ENCODE results near the gene PDE2A.
"Not testable (repeated sequence)": the region's sequence is repeated elsewhere in the genome, so short reads cannot be mapped to it uniquely, and the experiment has no call there.

The PDE2A gene

DNA sequence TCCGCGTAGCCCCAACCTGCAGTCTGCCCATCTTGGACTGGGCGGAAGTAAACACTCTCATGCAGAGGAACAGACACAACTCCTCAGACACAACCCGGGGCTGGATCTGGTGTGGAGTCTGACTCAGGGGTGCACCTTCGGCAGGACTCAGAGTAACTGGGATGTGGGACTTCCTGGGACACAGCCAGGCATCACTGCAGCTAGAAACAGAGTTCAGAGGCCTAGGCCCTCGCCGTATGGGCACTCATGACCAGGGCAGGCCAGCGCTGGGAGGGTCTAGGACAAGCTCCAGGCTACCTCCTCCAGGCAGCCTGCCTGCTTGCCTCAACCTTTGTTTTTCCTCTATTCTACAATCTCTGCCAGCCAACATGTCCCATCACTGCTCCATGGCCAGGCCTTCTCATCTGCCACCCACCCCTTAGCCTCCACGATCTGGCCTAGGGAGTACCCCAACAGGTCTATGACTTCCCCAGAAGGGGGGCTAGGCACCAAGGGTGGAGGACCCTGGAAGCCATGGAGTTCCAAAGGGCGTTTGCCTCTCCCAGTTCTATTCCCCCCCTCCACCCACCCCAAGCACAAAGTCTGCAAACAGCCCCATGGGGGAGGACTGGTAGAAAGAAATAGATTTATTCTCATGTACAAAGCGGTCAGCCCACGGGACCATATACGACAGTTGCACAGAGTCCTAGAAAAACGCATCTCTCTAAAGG, 98.5 kb downstream of the PDE2A start:
- no peak overlapping the region for H3K56ac ChIP-seq (ENCODE audit: low read length)

DNA sequence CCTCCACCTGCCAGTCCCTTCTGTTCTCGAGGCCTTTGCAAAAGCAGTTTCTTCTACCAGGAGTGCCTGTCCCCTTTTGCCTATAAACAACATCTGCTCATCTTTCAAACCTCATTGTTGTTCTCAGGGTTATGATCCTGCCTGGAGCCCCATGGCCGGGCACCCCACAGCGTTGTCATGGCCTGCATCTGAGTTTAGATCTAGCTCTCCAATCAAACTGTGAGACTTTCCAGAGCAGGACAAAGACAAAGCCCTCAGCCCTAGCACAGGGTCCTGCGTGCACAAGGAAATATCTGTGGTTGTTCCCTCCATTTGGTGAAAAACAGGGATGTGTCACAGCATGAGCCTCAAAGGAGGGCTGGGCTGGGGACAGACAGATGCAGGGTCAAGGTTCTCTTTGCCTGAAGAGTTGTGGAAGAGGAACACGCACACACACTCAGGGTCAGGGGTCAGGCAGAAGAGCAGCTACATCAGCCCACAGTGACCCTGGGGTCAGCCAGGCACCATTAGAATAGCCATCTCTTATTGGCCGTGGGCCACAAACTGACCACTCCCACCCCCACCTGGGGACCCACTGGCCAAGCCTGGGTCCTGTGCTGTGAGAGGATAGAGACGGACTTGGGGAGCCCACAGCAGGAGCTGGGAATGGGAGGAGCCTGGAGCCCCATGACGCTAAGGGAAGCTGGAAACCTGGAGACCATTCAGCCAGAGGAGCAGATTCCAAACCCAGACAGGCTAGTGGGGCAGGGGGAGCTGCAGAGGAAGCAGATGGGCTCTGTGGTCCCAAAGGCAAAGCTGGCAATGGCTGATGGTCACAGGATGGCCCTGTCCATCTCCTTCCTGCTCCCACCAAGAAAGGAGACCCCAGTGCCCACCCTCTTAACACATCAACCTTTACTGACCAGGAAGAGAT, 99.4 kb downstream of the PDE2A start:
- Histone ChIP-seq H3K79me1 (ENCODE audit: low read length) (no peaks in the 10 kb centered on the region), H3K27ac (ENCODE audit: low read depth, low read length) (no peak overlapping the region), H3K4me2 (ENCODE audit: low read length) (no peak overlapping the region), H2AK5ac (ENCODE audit: low read length) (no peak overlapping the region), H3K79me2 (ENCODE audit: control insufficient read depth, insufficient read depth, low read length) (no peaks in the 10 kb centered on the region), H2BK5ac (ENCODE audit: low read length) (no peak overlapping the region), H3K18ac (ENCODE audit: low read length) (no peak overlapping the region), H3K56ac (ENCODE audit: low read length) (no peak overlapping the region), H3K27me3 (ENCODE audit: insufficient read depth, low read length, poor library complexity) (no peaks in the 10 kb centered on the region), H3K4me3 (ENCODE audit: low read length) (no peak overlapping the region), H3K36me3 (ENCODE audit: control insufficient read depth, insufficient read depth, low read length) (no peaks in the 10 kb centered on the region), H3K23ac (ENCODE audit: low read length) (no peak overlapping the region), H4K8ac (ENCODE audit: low read depth, low read length) (no peak overlapping the region), H3K4ac (ENCODE audit: low read depth, low read length) (no peak overlapping the region), H2BK15ac (replicated peaks; ENCODE audit: low read depth) (no peak overlapping the region), H3K9ac (ENCODE audit: low read length) (no peak overlapping the region), H4K5ac (ENCODE audit: low read length) (no peak overlapping the region), H2BK120ac (ENCODE audit: low read depth, low read length) (no peak overlapping the region), H3K4me1 (ENCODE audit: control insufficient read depth, low read depth, low read length) (no peaks in the 10 kb centered on the region)
- DNase-seq, result no peak
- WGBS (ENCODE audit: extremely low coverage, insufficient coverage, low lambda C conversion rate), result no CpG with 5 or more reads among the region's 8 CpGs

More for the DNA sequence above, 98.5 kb downstream of the PDE2A start:
- Histone ChIP-seq H3K27me3 (ENCODE audit: insufficient read depth, low read length, poor library complexity) (no peaks in the 10 kb centered on the region), H3K79me1 (ENCODE audit: low read length) (no peaks in the 10 kb centered on the region), H3K36me3 (ENCODE audit: control insufficient read depth, insufficient read depth, low read length) (no peaks in the 10 kb centered on the region), H4K5ac (ENCODE audit: low read length) (no peak overlapping the region), H3K27ac (ENCODE audit: low read depth, low read length) (no peak overlapping the region), H2AK5ac (ENCODE audit: low read length) (no peak overlapping the region), H4K8ac (ENCODE audit: low read depth, low read length) (no peak overlapping the region), H3K4ac (ENCODE audit: low read depth, low read length) (no peak overlapping the region), H2BK120ac (ENCODE audit: low read depth, low read length) (no peak overlapping the region), H2BK5ac (ENCODE audit: low read length) (no peak overlapping the region), H3K9ac (ENCODE audit: low read length) (no peak overlapping the region), H3K4me3 (ENCODE audit: low read length) (no peak overlapping the region), H3K23ac (ENCODE audit: low read length) (no peak overlapping the region), H3K79me2 (ENCODE audit: control insufficient read depth, insufficient read depth, low read length) (no peaks in the 10 kb centered on the region), H3K18ac (ENCODE audit: low read length) (no peak overlapping the region), H3K4me1 (ENCODE audit: control insufficient read depth, low read depth, low read length) (no peaks in the 10 kb centered on the region), H2BK15ac (replicated peaks; ENCODE audit: low read depth) (no peak overlapping the region), H3K4me2 (ENCODE audit: low read length) (no peak overlapping the region)
- WGBS (ENCODE audit: extremely low coverage, insufficient coverage, low lambda C conversion rate), result no CpG with 5 or more reads among the region's 14 CpGs
- no peak for DNase-seq

DNA sequence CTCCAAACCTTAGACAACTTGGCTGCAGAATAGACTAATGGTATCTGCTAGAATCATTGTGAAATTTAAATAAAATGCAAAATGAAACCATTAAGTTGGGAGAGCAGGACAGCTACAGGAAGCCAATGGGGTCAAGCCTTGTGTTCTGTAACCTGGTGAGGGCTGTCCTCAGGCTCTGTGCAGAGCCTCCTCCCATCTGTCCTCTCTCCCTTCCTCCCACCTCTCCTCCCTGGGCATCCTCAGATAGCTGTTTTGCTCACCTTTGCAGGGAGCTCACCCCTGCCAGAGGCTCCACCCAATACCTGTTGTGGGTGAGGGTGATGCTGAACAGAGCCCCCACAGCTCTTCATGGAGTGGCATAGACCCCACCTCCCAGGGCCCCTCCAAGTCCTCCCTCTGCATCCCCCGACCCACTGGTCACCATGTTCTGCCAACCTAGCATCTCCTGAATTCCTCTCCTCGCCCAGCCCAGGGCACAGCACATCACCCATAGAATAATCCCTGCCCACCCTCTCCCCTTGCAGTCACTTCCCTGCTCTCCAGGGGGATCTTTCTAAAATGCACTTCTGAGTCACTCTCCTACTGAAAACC, 100.3 kb downstream of the PDE2A start:
- H3K4ac ChIP-seq (ENCODE audit: low read depth, low read length), result no peak overlapping the region
- no peak overlapping the region for H3K23ac ChIP-seq (ENCODE audit: low read length)
- no peak overlapping the region for H4K5ac ChIP-seq (ENCODE audit: low read length)
- H3K27ac ChIP-seq (ENCODE audit: low read depth, low read length), result no peak overlapping the region
- H3K4me2 ChIP-seq (ENCODE audit: low read length), result no peak overlapping the region
- H3K36me3 ChIP-seq (ENCODE audit: control insufficient read depth, insufficient read depth, low read length), result no peaks in the 10 kb centered on the region
- no peaks in the 10 kb centered on the region for H3K27me3 ChIP-seq (ENCODE audit: insufficient read depth, low read length, poor library complexity)
- no peak overlapping the region for H3K9ac ChIP-seq (ENCODE audit: low read length)
- DNase-seq, result no peak
- no peaks in the 10 kb centered on the region for H3K79me2 ChIP-seq (ENCODE audit: control insufficient read depth, insufficient read depth, low read length)
- H3K4me1 ChIP-seq (ENCODE audit: control insufficient read depth, low read depth, low read length), result no peaks in the 10 kb centered on the region
- no peak overlapping the region for H3K18ac ChIP-seq (ENCODE audit: low read length)
- no peak overlapping the region for H3K56ac ChIP-seq (ENCODE audit: low read length)
- no peak overlapping the region for H2BK15ac ChIP-seq (replicated peaks; ENCODE audit: low read depth)
- H2BK5ac ChIP-seq (ENCODE audit: low read length), result no peak overlapping the region
- no CpG with 5 or more reads among the region's 2 CpGs for whole genome bisulfite sequencing (ENCODE audit: extremely low coverage, insufficient coverage, low lambda C conversion rate)
- H4K8ac ChIP-seq (ENCODE audit: low read depth, low read length), result no peak overlapping the region
- H3K4me3 ChIP-seq (ENCODE audit: low read length), result no peak overlapping the region
- H3K79me1 ChIP-seq (ENCODE audit: low read length), result no peaks in the 10 kb centered on the region
- H2BK120ac ChIP-seq (ENCODE audit: low read depth, low read length), result no peak overlapping the region
- H2AK5ac ChIP-seq (ENCODE audit: low read length), result no peak overlapping the region

DNA sequence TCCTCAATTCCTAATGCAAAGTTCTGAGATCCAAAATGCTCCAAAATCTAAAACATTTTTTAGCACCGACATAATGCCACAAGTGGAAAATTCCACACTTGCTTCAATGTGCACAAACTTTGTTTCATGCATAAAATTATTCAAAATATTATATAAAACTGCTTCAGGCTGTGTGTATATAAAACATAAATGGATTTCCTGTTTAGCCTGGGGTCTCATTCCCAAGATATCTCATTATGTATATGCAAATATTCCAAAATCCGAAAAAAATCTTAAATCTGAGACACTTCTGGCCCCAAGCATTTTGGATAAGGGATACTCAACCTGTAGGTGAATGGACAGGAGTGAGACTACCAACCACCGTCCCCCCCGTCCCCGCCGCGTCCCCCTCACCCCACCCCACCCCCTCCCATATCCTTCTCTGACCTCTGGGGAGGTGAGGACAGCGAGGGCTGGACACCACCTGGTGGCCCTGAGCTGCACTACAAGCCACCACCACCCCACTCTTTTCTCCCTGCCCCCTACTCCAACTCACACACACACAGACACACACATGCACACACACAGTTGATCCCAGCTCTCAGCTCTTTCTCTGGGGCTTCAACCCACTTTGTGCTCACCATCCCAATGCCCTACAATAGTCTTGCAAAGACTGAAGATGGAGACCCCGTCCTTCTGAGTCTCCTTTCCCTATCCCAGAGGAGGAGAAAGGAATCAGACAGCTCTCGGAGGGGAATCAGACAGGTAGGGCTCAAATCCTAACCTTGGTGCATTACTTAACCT, 101.0 kb downstream of the PDE2A start:
- Histone ChIP-seq H3K27me3 (ENCODE audit: insufficient read depth, low read length, poor library complexity) (no peaks in the 10 kb centered on the region), H3K36me3 (ENCODE audit: control insufficient read depth, insufficient read depth, low read length) (no peaks in the 10 kb centered on the region), H3K79me1 (ENCODE audit: low read length) (no peaks in the 10 kb centered on the region), H3K4me2 (ENCODE audit: low read length) (no peak overlapping the region), H3K18ac (ENCODE audit: low read length) (no peak overlapping the region), H3K23ac (ENCODE audit: low read length) (no peak overlapping the region), H3K4me1 (ENCODE audit: control insufficient read depth, low read depth, low read length) (no peaks in the 10 kb centered on the region), H2BK15ac (replicated peaks; ENCODE audit: low read depth) (no peak overlapping the region), H2AK5ac (ENCODE audit: low read length) (no peak overlapping the region), H3K79me2 (ENCODE audit: control insufficient read depth, insufficient read depth, low read length) (no peaks in the 10 kb centered on the region), H3K27ac (ENCODE audit: low read depth, low read length) (no peak overlapping the region), H3K4me3 (ENCODE audit: low read length) (no peak overlapping the region), H2BK5ac (ENCODE audit: low read length) (no peak overlapping the region), H3K4ac (ENCODE audit: low read depth, low read length) (no peak overlapping the region), H3K9ac (ENCODE audit: low read length) (no peak overlapping the region), H4K5ac (ENCODE audit: low read length) (no peak overlapping the region), H4K8ac (ENCODE audit: low read depth, low read length) (no peak overlapping the region), H2BK120ac (ENCODE audit: low read depth, low read length) (no peak overlapping the region), H3K56ac (ENCODE audit: low read length) (peak overlapping the region; percentile 53)
- WGBS (ENCODE audit: extremely low coverage, insufficient coverage, low lambda C conversion rate), result no CpG with 5 or more reads among the region's 10 CpGs
- DNase-seq, result peak; percentile 77

DNA sequence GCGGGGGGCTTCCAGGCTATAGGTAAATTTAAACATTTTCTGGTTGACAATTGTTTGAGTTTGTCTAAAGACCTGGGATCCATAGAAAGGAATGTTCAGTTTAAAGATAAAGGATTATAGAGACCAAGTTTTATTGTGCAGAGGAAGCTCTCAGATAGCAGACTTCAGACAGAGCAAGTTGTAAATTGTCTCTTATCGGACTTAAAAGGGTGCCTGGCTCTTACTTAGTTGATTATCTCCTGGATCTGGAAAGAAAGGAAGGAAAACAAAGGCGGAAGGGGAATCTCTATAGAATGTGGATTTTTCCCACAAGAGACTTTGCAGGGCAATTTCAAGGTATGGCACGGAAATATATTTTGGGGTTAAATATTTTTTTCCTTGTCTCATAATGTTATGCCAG, 101.7 kb downstream of the PDE2A start:
- not testable (repeated sequence) for H3K79me2 ChIP-seq (ENCODE audit: control insufficient read depth, insufficient read depth, low read length); H3K56ac ChIP-seq (ENCODE audit: low read length); H4K5ac ChIP-seq (ENCODE audit: low read length); H3K4me2 ChIP-seq (ENCODE audit: low read length); H2BK15ac ChIP-seq (replicated peaks; ENCODE audit: low read depth); H3K4me3 ChIP-seq (ENCODE audit: low read length); H3K36me3 ChIP-seq (ENCODE audit: control insufficient read depth, insufficient read depth, low read length); H3K18ac ChIP-seq (ENCODE audit: low read length); H3K4ac ChIP-seq (ENCODE audit: low read depth, low read length); H3K79me1 ChIP-seq (ENCODE audit: low read length); H2AK5ac ChIP-seq (ENCODE audit: low read length); H3K23ac ChIP-seq (ENCODE audit: low read length); H3K4me1 ChIP-seq (ENCODE audit: control insufficient read depth, low read depth, low read length); H3K27ac ChIP-seq (ENCODE audit: low read depth, low read length); H3K9ac ChIP-seq (ENCODE audit: low read length); H3K27me3 ChIP-seq (ENCODE audit: insufficient read depth, low read length, poor library complexity); H4K8ac ChIP-seq (ENCODE audit: low read depth, low read length); H2BK120ac ChIP-seq (ENCODE audit: low read depth, low read length); H2BK5ac ChIP-seq (ENCODE audit: low read length)
- peak; percentile 66 for DNase-seq
- no CpG with 5 or more reads among the region's 4 CpGs for WGBS (ENCODE audit: extremely low coverage, insufficient coverage, low lambda C conversion rate)

Measured in mesendoderm (in vitro differentiated cells).